HL-60 (cell line): ENCODE measurements around the gene VPS18.

Source experiments
- GABPA ChIP-seq: IDR thresholded peaks from 2 replicates; pipeline ENCODE4 v1.6.1; 2012; ENCODE audit warnings: low read depth
- POLR2AphosphoS5 ChIP-seq: IDR thresholded peaks from 2 replicates; pipeline ENCODE4 v1.6.1; 2012; ENCODE audit warnings: low read depth
- TF ChIP-seq, protein P1 (sequence below): IDR thresholded peaks from one replicate; pipeline ENCODE4 v1.5.1; 2011; ENCODE audit warnings: low read length, control low read depth, inconsistent platforms; ENCODE audit not compliant: insufficient read depth
- TF ChIP-seq, protein P2 (sequence below): IDR thresholded peaks from 2 replicates; pipeline ENCODE4 v1.6.1; 2012; ENCODE audit warnings: low read depth; ENCODE audit not compliant: insufficient replicate concordance

DNA sequence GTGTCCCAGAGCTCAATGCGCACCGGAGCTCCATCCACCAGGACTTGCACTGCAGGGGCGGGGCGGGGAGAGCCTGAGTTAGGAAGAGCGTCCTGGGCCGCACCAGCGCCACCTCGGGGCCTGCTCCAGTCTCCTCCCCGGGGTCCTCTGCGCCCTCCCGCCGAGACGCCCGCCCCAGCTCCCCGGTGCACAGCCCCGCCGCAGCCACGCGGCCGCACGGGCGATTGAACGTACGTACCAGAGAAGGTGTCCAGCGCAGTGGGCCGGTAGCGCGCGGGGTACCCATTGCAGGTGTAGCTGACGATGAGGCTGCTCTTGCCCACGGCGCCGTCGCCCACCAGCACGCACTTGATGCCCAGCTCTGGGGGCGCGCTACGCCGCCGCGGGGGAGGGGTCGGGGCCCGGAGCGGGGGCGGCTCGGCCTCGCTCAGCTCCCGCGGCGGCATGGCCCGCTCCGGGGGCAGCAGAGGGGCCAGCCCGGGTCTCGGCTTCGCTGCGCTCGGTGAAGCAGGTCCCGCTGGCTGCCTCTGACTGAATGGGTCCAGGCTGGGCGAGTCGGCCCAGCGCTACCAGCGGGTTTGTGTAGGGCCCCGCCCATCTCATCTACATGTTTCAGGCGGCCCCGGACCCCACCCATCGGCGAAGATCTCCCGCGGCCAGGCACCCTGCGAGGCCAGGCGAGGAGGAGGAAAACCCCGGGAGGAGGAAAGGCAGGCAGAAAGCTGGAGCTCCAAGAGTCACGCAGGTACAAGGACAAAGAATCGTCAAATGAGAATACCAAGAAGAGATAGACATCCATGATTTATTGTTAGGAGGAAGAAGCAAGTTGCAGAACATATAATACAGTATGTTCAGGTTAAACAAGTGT is 20.3 kb upstream of the VPS18 start, which contains the start of gene RHOV:
- TF ChIP-seq GABPA (no peak), POLR2AphosphoS5 (no peak)
- TF ChIP-seq, protein P1, sequence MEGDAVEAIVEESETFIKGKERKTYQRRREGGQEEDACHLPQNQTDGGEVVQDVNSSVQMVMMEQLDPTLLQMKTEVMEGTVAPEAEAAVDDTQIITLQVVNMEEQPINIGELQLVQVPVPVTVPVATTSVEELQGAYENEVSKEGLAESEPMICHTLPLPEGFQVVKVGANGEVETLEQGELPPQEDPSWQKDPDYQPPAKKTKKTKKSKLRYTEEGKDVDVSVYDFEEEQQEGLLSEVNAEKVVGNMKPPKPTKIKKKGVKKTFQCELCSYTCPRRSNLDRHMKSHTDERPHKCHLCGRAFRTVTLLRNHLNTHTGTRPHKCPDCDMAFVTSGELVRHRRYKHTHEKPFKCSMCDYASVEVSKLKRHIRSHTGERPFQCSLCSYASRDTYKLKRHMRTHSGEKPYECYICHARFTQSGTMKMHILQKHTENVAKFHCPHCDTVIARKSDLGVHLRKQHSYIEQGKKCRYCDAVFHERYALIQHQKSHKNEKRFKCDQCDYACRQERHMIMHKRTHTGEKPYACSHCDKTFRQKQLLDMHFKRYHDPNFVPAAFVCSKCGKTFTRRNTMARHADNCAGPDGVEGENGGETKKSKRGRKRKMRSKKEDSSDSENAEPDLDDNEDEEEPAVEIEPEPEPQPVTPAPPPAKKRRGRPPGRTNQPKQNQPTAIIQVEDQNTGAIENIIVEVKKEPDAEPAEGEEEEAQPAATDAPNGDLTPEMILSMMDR, result peak; percentile 9
- TF ChIP-seq, protein P2, sequence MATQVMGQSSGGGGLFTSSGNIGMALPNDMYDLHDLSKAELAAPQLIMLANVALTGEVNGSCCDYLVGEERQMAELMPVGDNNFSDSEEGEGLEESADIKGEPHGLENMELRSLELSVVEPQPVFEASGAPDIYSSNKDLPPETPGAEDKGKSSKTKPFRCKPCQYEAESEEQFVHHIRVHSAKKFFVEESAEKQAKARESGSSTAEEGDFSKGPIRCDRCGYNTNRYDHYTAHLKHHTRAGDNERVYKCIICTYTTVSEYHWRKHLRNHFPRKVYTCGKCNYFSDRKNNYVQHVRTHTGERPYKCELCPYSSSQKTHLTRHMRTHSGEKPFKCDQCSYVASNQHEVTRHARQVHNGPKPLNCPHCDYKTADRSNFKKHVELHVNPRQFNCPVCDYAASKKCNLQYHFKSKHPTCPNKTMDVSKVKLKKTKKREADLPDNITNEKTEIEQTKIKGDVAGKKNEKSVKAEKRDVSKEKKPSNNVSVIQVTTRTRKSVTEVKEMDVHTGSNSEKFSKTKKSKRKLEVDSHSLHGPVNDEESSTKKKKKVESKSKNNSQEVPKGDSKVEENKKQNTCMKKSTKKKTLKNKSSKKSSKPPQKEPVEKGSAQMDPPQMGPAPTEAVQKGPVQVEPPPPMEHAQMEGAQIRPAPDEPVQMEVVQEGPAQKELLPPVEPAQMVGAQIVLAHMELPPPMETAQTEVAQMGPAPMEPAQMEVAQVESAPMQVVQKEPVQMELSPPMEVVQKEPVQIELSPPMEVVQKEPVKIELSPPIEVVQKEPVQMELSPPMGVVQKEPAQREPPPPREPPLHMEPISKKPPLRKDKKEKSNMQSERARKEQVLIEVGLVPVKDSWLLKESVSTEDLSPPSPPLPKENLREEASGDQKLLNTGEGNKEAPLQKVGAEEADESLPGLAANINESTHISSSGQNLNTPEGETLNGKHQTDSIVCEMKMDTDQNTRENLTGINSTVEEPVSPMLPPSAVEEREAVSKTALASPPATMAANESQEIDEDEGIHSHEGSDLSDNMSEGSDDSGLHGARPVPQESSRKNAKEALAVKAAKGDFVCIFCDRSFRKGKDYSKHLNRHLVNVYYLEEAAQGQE, result no peak
